ENCODE measurements around the gene CCDC47.
"Not testable (repeated sequence)": the region's sequence is repeated elsewhere in the genome, so short reads cannot be mapped to it uniquely, and the experiment has no call there.

CCDC47 gene

DNA sequence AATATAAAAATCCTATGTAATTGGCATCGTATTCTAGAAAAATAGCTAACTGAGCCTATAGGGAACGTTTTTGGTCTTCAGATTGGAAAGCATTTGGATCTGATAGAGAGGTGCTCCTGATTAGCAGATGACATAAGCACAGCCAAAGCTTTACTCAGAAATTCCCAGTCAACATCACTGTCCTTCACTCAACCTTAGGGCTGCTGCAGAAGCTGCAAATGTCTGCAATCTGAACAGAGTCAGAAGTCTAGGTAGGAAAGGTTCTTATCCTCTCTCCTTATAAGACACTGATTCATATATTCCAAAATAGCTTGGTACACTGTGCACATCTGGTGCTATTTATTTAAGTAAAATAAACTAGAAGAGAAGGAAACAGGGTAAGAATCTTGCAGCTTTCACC is 51.0 kb downstream of the CCDC47 start:
- no peak for DNase-seq (ENCODE audit: low read depth in 2 of 2)

DNA sequence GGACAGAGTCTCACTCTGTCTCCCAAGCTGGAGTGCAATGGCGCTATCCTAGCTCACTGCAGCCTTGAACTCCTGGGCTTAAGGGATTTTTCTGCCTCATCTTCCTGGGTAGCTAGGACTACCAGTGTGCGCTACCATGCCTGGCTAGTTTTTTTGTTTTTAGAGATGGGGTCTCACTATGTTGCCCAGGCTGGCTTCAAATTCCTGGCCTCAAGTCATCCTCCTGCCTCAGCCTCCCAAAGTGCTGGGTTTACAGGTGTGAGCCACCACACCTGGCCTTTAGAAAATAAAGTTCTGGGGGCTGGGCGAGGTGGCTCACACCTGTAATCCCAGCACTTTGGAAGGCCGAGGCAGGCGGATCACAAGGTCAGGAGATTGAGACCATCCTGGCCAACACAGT is 53.2 kb downstream of the CCDC47 start:
- not testable (repeated sequence) for DNase-seq (ENCODE audit: low read depth in 2 of 2)

DNA sequence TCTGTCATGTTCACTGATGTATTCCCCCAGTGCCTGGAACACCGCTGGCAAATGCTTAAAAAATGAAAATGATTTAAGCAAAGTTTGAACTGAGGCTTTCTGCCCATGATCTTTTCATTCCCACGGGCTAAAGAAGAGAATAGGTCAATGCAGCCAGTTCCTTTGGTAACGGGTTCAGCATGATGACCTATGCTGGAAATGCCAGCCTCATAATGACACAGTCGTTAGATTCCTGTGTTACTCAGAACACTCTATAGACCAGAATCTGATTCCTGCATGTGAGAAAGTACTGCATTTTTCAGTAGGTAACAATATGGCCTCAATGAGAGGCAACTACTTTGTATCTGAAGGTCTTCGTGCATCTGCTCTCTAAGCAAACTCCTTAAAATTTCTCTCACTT is 54.4 kb downstream of the CCDC47 start:
- no peak for DNase-seq (ENCODE audit: low read depth in 2 of 2)

DNA sequence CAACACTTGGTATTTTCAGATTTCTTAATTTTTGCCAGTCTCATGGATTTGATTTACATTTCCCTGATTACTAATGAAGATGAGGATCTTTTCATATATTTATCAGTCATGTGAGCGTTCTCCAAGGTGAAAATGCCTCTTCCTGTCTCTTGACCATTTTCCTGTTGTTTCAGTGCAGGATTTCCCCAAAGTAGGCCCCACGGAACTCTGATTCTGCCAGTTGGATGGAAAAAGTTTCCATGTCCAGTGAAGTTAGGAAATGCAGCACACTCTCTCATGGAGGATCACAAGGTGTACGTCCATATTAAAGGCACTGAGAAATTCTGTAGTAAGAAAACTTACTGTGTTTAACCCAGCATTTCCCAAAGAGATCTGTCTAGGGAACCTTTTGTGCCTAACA is 57.0 kb downstream of the CCDC47 start:
- DNase-seq (ENCODE audit: low read depth in 2 of 2) = no peak

DNA sequence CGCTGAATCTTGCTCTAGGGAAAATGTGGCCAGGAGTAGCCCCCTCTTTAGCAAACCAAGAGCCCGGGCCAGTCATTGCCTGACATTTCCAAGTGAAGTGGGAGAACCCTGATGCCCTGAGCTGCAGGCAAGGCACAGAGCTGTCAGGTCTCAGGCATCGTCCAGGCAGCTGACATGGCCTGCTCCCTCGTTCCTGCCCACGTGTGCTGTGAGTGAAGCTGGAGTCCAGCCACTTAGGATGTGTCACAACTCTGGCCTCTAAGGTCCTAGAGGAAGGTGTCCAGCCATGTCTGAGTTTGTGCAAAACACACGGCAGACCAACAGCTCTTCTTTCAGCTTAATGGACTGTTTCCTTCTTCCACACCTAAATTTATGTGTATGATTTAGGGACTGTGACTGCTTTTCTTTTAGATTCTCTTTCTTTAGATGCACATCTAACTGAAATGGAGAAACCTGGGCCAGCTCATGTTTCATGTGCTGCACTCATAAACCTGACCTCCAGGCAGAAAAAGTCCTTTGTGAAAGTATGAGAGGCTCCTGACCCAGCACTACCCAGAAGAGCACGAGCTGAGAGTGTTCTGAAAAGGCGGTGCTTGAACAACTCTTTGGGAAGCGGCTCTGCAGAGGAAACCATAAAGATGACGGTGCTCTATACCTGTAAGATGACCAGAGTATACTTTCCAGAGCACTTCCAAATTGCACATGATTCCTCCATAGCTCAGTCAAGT is 58.7 kb downstream of the CCDC47 start:
- DNase-seq (ENCODE audit: low read depth in 2 of 2) = no peak

DNA sequence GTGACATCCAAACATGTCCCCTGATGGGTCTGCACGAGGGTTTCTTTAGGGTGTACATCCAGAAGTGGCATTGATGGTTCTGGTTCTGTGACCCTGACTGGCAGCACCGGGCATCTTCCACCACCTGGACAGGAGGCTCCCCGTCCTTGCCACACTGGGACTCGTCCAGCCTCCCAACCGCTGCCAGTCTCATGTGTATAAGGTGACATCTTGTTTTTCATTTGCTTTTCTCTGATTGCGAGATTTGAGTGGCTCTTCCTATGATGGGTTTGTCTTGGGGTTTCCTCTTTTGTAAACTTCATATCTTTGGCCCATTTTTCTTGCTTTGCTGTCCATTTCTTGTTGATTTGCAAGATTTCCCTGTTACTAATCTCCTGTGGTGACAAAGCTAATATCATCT is 64.3 kb downstream of the CCDC47 start:
- DNase-seq (ENCODE audit: low read depth in 2 of 2) = no peak

DNA sequence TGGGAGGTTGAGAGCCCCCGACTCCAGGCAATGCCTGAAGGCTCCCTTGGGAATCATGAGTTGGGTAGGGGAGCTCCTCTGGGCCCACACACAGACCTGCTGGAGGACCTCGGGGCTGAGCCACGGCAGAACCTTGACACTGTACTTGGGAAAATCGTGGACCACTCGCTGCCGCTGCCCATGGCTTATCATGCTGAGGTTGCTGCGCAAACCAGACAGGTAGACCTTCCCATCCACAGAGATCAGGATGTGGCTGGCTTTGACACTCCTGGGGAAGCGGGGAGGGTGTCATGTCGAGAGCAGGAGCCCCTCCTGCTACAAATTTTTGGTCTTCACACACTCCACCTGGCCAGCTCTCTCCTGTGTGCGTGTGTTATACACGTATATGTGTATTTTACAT is 66.2 kb downstream of the CCDC47 start:
- no peak for DNase-seq (ENCODE audit: low read depth in 2 of 2)

DNA sequence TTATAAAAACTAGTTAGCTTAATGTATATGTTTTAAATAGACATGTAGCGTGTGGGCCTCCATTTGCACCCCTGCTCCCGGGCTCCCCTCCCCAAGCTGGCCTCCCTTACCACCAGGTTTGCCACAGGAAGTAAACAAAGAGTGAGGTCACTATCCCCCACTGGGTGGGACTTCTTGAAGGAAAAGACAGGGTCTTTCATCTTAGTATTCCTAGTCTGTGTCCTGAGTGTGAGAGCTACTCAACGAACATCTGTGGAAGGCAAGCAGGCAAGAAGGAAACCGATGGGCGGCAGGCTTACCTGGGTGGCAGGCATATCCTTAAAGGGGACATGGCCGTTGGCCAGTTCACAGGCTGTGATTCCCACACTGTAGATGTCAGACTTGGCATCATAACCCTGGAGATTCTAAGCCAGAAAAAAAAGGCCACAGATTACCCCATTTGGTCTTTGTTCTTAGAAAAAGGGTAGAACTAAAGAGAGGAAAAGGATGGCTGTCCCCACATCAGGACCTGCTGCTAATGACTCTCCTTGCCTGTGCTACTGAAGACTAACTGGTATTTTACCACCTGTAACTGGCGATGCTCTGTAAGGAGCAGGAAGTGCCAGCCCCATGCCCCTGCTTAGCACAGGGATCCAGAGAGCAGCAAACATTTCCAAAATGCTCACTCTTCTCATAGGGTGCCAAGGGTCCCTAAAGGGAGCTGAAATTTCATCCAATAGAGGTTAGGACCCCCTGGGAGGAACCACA is 66.9 kb downstream of the CCDC47 start:
- no peak for DNase-seq (ENCODE audit: low read depth in 2 of 2)

DNA sequence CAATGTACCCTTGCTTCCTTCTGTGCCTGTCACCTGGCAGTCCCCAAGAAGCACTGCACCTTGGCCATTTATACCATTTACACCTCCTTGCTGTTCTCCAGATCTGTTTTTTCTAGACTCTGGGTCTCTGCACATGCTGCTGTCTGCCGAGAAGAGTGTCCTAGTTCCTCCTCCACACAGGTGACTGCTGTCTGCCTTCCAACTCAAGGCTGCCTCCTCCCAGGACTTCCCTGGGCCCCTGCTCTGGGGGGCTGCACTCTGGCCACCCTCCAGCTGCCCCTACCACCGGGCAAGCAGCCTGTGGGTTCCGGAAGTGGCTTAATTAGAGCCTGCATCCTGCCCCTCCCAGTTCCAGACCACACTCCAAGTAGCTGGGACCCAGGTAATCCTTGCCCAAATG is 67.7 kb downstream of the CCDC47 start:
- no peak for DNase-seq (ENCODE audit: low read depth in 2 of 2)

DNA sequence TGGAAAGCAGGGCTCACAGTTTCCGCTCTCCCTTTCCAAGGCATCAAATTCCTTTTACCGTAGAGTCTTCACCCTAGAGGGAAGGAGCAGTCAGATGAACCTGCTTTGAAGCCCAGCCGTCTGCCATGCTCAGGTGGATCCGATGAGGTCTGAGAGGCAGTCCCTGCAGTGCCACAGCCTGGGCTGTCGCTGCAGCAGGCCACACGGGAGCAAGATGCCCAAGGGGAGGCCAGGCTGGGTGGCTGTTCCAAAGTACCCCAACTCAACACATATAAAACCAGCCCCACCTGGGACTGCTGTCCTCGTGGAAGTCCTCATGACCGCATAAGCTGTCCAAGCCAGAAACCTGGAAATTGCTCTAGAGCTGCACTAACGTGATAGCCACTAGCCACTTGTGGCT is 68.6 kb downstream of the CCDC47 start:
- DNase-seq (ENCODE audit: low read depth in 2 of 2) = no peak

DNA sequence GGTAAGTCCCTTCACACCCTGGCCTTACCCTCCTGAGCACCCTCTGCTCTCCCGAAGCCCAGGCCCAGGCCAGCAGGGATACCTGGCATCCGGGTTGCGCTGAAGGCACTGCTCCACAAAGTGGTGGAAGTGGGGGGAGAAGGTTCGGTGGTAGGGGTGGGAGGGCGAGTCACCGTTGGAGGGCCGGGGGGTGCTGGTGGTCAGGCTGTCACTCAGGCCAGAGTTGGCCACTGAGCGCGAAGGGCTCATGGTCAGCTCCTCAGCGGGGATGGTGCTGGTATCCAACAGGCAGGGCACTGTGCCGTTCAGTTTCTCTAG is 69.2 kb downstream of the CCDC47 start:
- DNase-seq (ENCODE audit: low read depth in 2 of 2) = no peak

DNA sequence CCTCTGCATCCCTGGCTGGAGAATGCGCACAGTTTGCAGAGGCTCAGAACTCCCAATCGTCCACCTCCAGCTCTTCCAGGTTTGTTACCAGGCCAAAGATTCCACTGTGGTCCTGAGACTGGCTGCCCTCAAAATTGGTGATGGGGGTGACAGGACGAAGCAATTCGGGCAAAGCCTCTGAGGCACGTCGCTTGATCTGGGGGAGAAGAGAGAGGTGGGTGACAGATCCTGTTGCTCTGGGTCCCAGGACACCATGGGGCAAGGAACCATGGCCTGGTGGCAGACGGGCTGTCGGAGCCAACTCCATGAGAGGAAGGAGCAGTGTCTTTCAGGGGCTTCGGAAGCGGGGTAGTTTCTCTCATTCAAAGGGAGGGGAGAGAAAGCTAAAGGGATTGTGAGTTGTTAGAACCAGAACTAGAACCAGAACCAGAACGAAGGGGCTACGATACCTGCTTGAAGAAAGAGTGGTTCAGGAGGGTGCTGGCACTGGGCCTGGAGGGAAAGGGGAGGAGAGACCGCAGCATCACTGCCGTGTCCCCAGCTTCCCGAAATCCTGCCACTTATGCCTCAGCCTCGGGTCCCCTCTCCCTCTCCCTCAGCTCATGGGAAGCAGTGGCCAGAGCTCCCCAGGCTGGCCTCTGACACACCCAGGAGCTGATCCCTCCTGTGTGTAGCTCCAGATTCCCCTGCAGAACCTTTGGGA is 69.7 kb downstream of the CCDC47 start:
- DNase-seq (ENCODE audit: low read depth in 2 of 2) = no peak

DNA sequence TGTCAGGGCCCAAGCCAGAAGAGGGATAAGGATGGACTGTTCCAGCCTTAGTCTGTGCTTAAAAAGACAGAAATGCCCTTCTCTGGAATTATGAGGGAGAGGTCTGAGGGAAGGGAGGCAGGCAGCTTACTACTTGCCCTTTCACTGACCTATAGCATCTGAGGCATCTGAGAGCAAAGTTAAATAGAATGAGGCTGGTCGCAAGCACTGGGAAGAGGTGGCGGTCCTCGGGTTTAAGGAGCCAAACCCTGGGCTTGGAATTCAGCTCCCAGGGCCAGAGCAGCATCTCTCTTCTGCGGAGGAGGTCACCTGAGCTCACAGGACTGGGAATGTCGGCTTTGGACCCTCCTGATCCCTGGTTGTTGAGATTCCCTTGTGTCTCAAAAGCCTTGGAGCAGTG is 70.4 kb downstream of the CCDC47 start:
- no peak for DNase-seq (ENCODE audit: low read depth in 2 of 2)

DNA sequence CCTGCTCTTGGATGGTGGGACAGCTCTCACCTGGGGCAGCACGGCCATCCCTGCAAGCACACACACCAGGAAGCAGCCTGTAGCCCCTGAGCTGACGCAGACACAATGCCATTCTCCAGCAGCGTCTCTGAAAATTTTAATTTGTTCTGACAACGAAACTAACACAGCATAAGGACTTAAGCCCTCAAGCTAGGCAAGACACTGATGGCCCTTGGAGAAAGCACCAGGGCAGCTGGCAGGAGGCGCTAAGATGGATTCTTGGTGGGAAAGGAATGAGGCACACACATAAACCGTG is 70.7 kb downstream of the CCDC47 start:
- DNase-seq (ENCODE audit: low read depth in 2 of 2) = no peak

DNA sequence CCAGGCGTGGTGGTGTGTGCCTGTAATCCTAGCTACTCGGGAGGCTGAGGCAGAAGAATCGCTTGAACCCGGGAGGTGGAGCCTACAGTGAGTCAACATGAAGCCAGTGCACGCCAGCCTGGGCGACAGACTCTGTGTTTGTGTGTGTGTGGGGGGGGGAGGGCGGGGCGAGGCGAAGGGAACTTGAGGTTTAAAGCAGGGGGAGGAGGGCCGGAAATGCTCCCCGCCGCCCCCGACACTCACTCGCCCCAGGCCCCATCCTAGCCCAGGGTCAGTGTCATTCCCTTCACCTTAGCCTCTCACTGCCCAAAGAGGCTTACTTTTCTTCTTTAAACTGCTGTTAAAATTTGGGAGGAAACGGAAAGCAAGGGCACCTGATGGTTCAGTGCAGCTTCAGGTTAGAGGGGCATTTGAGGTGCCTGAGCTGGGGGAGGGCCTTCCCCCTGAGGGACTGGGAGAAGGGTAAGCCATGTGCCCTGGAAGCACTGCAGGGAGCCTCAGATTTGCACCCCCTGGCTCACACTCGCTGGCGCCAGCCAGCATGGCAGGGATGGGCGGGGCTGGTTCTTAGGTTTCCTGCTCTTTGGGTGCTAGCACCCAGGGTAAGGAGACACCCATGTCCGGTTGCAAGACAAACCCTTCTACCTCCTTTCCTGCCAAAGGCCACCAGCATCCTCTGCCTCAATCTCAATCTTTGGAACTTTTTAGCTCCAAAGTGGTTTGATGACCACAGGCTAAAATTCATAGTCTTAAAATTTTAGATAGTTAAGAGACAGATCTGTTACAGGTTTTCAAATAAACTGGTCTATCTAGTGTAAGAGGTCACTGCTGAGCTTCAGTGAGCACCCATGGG is 71.3 kb downstream of the CCDC47 start:
- DNase-seq (ENCODE audit: low read depth in 2 of 2) = peak; percentile 68 to 70

DNA sequence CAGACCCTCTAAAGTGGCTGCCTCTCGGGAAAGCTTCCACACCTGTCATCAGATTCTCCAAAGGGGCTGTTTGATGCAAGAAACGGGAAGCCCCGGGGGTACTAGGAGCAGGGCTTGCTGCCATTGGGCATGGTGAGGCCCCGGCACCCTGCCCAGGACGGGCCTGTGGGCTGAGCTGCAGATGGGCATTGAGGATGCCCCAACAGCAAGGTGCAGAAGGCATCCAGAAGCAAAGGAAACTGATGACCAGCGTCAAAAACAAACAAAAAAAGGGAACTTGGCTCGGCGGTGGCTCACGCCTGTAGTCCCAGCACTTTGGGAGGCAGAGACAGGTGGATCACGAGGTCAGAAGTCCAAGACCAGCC is 72.0 kb downstream of the CCDC47 start:
- no peak for DNase-seq (ENCODE audit: low read depth in 2 of 2)

DNA sequence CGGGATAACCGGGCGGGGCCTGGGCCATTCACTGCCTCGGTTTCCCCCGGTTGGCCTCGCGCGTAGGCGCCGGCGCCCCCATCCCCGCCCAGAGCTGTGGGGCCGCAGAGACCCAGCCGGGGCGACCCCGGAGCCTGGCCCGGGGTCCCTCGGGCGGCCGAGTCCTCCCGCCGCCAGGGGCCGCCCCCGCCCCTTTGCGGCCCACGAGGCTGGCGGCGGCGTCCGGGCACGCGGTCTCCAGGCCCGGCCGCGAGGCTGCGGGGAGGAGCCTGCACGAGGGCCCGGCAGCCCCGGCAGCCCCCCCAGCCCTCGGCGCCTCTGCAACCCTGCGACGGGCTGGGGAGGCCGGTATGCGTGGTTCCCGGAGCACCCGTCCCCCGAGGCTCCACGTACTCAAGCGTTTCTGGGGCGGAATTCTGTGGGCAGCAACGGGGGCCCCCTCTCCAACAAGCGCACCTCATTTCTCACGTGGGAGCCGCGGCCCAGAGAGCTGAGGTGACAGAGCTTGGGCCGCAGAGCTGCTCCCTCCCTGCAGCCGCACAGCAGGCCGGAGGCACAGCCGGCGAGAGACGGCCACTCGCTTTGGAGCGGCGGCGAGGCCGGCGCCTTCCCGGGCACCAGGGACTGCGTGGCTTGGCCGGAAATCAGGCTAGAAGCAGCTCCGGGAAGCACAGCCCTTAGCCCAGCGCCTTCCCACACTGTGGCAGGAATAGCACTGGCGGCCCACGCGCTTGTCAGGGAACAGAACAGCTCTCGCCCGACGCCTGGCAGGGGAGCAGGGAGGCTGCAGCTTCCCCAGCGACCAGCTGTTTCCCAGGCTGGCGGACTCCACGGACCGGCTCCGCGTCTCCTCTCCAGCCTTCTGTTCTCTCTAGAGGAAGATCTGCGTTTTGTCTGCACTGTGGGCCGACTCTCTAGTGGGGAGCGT is 72.6 kb downstream of the CCDC47 start:
- DNase-seq (ENCODE audit: low read depth in 2 of 2) = peak in 1 of 2 donors; percentile 44

DNA sequence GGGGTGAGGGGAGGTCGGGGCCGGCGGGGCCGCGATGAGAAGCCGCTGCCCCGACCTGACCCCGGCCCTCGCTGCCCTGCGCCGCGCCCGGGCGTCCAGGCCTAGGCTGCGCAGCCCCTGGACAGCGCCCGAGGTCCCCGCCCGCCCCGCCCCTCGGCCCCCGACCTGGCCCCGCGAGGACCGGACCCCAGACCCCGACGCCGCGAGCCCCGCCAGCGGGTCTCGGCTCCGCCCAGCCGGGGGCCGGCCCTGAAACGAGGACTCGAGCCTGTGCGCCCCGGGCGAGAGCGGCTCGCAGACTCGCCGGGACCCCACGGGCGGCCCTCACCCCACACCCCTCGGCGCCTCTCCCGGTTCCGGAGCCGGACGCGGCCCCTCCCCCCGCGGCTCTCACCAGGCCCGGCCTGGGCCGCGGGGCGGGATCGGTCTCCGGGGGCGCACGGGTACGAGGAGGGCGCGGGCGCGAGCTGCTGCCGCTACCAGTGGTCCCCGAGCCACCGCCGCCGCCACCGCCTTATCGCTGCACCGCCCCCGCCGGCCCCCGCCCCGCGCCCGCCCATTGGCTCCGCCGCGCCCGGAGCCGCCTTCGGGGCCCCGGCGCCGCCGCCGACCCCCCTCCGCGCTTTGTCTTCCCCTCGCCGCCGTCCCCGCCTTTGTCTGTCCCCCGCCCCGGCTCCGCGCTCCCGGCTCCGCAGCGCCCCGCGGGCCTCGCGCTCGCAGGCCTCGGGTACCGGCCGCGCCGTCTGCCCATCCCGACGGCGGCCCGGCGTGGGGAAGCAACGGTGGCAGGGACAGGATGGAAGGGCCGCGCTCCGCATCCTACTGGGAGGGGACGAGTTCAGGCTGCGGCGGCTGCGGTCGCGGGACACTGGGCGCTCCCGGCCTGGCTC is 73.5 kb downstream of the CCDC47 start, which contains the start of gene LIMD2:
LIMD2 (minus strand) TSS at position 488 of the 890 bp plus-strand sequence. CDS start 827 bp downstream, outside the sequence.
- DNase-seq (ENCODE audit: low read depth in 2 of 2) = peak; percentile 51 to 74

DNA sequence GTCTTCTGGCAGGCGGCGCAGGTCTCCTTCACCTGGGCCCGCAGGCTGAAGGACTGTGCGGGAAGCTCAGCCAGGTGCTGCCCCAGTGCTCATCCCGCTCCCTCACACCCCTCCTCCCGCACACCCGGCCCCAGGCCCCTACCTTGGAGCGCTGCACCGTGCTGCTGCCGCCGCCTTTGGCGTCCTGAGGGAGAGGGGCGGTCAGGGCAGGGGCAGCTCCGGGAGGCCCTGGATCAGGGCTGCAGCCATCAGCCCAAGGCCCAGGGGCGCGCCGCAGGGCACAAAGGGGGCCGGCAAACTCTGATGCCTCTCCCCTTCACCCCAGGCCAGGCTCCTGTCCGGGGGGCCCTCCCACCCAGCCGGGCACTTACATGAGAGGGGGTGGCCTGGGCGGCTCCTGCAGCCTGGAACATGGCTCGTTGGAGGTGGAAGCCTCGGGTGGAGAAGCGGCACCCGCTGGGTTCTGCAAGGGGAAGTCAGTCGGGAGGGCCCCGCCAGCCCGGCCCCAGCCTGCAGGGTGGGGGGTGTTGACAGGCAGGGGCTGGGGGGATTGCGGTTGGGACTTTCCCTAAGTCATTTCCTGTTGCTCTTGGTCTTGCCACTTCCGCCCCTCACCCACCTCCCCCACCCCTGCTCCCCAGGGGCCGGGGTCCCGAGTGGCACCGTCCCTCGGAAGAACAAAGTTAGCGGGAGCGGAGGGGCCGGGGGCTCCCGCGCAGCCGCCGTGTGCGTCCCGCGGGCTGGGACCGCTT is 74.3 kb downstream of the CCDC47 start:
- DNase-seq (ENCODE audit: low read depth in 2 of 2) = peak; percentile 56 to 63

Measured in stimulated activated CD4-positive, alpha-beta T cell treated with anti-CD3 and anti-CD28 coated beads, Interleukin-15, amount 100 ng/mL, for 48 hours (primary cell).